ENCODE measurements around the gene NYNRIN. TPM values are rescaled to one million over a fixed set of nuclear protein-coding genes. Genes with fewer than 3 reads are reported as not detected.

The NYNRIN gene
- polyA plus RNA-seq, 1 experiment = 10.5 TPM

GRCh38 chr14:24406416-24406815, 7.6 kb downstream of the NYNRIN start:
- Histone ChIP-seq H3K27me3 (ENCODE audit: control insufficient read depth, insufficient read depth, low read length) (peaks cover 6% of the 10 kb centered on the region), H3K27ac (ENCODE audit: low read depth, low read length) (no peak overlapping the region), H3K4me3 (ENCODE audit: low read depth, low read length) (no peak overlapping the region), H3K9me3 (ENCODE audit: control insufficient read depth, insufficient read depth, low read length) (no peaks in the 10 kb centered on the region)
- no peak for TF ChIP-seq CTCF (IDR thresholded peaks at IDR 0.05; ENCODE audit: low read depth, low read length)
- CTCF ChIA-PET = interaction anchor here (1.2 to 3.6 kb wide), 5 partner anchors 25 to 316 kb away, joined by 3 to 18 read pairs (median 8); partner anchors contain the start of gene CIDEB
- POLR2A ChIA-PET = interaction anchor here (0.7 kb wide), 1 partner anchor 40 kb away, joined by 5 read pairs; no protein-coding TSS in a partner anchor
- no peak for DNase-seq (ENCODE audit: low read depth, low spot score)

DNA sequence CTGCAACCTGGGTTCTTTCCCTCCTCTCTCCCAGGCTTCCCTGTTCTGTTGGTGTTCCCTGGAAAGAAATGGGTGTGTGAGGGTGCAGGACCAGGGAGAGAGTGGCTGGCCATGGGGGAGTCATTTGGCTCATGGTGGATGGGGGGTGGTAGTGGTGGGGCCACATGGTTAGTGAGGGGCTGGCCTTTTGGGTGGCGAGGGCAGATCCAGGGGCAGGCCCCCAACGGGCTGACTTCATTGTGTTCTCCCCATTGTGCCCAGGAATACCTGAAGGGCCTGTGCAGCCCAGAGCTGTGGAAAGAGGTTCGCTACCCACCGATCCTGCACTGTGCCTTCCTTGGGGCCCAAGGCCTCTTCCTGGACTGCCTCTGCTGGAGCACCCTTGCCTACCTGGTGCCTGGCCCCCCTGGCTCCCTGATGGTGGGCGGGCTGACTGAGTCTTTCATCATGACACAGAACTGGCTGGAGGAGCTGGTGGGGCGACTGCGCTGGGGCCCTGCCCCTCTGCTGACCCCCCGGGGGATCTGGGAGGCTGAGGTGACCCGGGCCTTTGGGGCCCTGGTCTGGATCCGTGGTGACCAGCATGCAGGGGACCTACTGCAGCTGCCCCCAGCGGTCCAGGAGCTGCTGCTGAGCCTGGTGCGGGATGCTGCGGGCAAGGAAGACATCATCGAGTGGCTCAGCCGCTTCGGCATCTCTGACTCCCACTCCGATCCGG, 9.0 kb downstream of the NYNRIN start:
- Histone ChIP-seq H3K4me3 (ENCODE audit: low read depth, low read length) (no peak overlapping the region), H3K27ac (ENCODE audit: low read depth, low read length) (no peak overlapping the region), H3K27me3 (ENCODE audit: control insufficient read depth, insufficient read depth, low read length) (peaks cover 6% of the 10 kb centered on the region), H3K9me3 (ENCODE audit: control insufficient read depth, insufficient read depth, low read length) (no peaks in the 10 kb centered on the region)
- no peak for DNase-seq (ENCODE audit: low read depth, low spot score)
- TF ChIP-seq CTCF (IDR thresholded peaks at IDR 0.05; ENCODE audit: low read depth, low read length) = no peak
- POLR2A ChIA-PET = no interaction called here
- CTCF ChIA-PET = interaction anchor here (1.5 to 3.6 kb wide), 4 partner anchors 24 to 75 kb away, joined by 7 to 18 read pairs (median 9); no protein-coding TSS in a partner anchor

GRCh38 chr14:24408764-24409163, 10.0 kb downstream of the NYNRIN start:
- Histone ChIP-seq H3K4me3 (ENCODE audit: low read depth, low read length) (no peak overlapping the region), H3K9me3 (ENCODE audit: control insufficient read depth, insufficient read depth, low read length) (no peaks in the 10 kb centered on the region), H3K27me3 (ENCODE audit: control insufficient read depth, insufficient read depth, low read length) (peaks cover 6% of the 10 kb centered on the region), H3K27ac (ENCODE audit: low read depth, low read length) (no peak overlapping the region)
- no peak for DNase-seq (ENCODE audit: low read depth, low spot score)
- ChIA-PET CTCF (interaction anchor here (1.6 to 6.7 kb wide), 4 partner anchors 23 to 76 kb away, joined by 7 to 49 read pairs (median 16); partner anchors contain the start of gene ADCY4), POLR2A (interaction anchor here (1.0 kb wide), 1 partner anchor 21 kb away, joined by 4 read pairs; the partner anchor contains the start of genes CBLN3 and KHNYN)
- no peak for TF ChIP-seq CTCF (IDR thresholded peaks at IDR 0.05; ENCODE audit: low read depth, low read length)

DNA sequence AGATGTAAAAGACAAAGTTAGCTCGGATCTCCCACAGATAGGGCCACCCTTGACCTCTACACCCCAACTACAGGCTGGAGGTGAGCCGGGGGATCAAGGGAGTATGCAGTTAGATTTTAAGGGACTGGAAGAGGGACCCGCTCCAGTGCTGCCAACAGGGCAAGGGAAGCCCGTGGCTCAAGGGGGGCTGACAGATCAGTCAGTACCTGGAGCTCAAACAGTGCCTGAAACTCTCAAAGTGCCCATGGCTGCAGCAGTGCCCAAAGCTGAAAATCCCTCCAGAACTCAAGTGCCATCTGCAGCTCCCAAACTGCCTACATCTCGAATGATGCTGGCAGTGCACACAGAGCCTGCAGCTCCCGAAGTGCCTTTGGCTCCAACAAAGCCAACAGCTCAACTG, 10.4 kb downstream of the NYNRIN start:
- no peak overlapping the region for H3K4me3 ChIP-seq (ENCODE audit: low read depth, low read length)
- TF ChIP-seq CTCF (IDR thresholded peaks at IDR 0.05; ENCODE audit: low read depth, low read length) = no peak
- no peak for DNase-seq (ENCODE audit: low read depth, low spot score)
- H3K9me3 ChIP-seq (ENCODE audit: control insufficient read depth, insufficient read depth, low read length) = no peaks in the 10 kb centered on the region
- no peak overlapping the region for H3K27ac ChIP-seq (ENCODE audit: low read depth, low read length)
- peaks cover 6% of the 10 kb centered on the region for H3K27me3 ChIP-seq (ENCODE audit: control insufficient read depth, insufficient read depth, low read length)
- ChIA-PET POLR2A (interaction anchor here (1.0 kb wide), 1 partner anchor 21 kb away, joined by 4 read pairs; the partner anchor contains the start of genes CBLN3 and KHNYN), CTCF (interaction anchor here (1.6 to 6.7 kb wide), 3 partner anchors 23 to 76 kb away, joined by 7 to 49 read pairs (median 13); partner anchors contain the start of gene ADCY4)

DNA sequence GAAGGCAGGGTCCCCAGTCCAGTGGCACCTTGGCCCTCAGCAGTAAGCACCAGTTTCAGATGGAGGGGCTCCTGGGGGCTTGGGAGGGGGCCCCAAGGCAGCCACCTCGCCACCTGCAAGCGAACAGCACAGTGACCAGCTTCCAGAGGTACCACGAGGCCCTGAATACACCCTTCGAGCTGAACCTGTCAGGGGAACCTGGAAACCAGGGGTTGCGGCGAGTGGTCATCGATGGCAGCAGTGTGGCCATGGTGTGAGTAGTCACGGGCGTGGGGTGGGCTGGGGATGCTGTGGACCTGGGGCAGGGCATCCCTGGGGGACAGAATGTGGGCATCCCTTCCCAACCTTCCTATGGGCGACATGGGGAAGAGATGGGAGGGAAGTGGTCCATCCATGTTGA, 11.2 kb downstream of the NYNRIN start:
- ChIA-PET CTCF (interaction anchor here (0.6 to 6.7 kb wide), 6 partner anchors 22 to 77 kb away, joined by 3 to 49 read pairs (median 8); partner anchors contain the start of gene ADCY4), POLR2A (interaction anchor here (1.0 kb wide), 1 partner anchor 20 kb away, joined by 4 read pairs; the partner anchor contains the start of genes CBLN3 and KHNYN)

More for the DNA sequence above, 11.2 kb downstream of the NYNRIN start:
- Histone ChIP-seq H3K27ac (ENCODE audit: low read depth, low read length) (no peak overlapping the region), H3K27me3 (ENCODE audit: control insufficient read depth, insufficient read depth, low read length) (peaks cover 3% of the 10 kb centered on the region), H3K9me3 (ENCODE audit: control insufficient read depth, insufficient read depth, low read length) (no peaks in the 10 kb centered on the region; the same call in 1 of the 2 replicates), H3K4me3 (ENCODE audit: low read depth, low read length) (no peak overlapping the region)
- no peak for TF ChIP-seq CTCF (IDR thresholded peaks at IDR 0.05; ENCODE audit: low read depth, low read length)
- no peak for DNase-seq (ENCODE audit: low read depth, low spot score)
